NCI-H1694 (cell line): Measurements from ENCODE around the gene PI4KA.

ENCODE experiments used
- DNase-seq: peaks from one replicate; lab custom pipeline; 2025; lab: John Stamatoyannopoulos, UW

PI4KA gene

GRCh38 chr22:20793748-20794649 is 64.6 kb downstream of the PI4KA start:
- no peak for DNase-seq

DNA sequence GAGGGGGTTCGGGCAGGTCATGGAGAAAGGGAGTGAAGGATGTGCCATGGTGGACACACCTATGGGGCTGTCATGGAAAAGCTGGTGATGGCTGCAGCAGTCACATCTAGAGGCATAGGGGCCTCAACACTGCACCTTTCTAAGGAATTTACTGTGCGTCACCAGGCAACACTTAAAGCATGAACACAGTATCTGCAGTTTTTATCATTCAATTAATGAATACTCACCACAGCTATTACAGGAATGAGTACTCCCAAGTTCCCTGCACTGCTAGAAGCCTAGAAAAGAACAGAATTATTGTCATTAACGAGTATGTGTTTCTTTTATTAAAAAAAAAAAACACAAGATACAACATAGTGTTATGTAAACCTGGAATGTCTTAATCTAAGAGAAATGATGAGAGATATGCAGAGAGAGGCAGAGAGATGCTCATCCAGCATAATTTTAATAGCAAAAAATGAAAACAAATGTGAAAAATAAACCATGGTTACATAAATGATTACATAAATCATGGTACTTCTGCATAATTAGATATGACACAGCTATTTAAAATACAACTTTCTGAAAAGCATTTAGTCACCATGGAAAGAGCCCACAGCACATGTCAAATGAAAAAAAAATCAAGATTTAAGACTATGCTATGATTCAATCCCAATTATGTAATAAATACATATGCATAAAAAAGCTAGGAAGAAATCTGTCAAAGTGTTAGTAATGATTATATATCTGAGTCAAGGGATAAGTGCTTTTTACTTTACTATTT is 65.5 kb downstream of the PI4KA start:
- DNase-seq, result no peak

- DNase-seq, result no peak
Observed at GRCh38 chr22:20792221-20792965, 66.2 kb downstream of the PI4KA start.

- DNase-seq, result peak; percentile 4
Observed at GRCh38 chr22:20788627-20789344, 69.8 kb downstream of the PI4KA start.

DNA sequence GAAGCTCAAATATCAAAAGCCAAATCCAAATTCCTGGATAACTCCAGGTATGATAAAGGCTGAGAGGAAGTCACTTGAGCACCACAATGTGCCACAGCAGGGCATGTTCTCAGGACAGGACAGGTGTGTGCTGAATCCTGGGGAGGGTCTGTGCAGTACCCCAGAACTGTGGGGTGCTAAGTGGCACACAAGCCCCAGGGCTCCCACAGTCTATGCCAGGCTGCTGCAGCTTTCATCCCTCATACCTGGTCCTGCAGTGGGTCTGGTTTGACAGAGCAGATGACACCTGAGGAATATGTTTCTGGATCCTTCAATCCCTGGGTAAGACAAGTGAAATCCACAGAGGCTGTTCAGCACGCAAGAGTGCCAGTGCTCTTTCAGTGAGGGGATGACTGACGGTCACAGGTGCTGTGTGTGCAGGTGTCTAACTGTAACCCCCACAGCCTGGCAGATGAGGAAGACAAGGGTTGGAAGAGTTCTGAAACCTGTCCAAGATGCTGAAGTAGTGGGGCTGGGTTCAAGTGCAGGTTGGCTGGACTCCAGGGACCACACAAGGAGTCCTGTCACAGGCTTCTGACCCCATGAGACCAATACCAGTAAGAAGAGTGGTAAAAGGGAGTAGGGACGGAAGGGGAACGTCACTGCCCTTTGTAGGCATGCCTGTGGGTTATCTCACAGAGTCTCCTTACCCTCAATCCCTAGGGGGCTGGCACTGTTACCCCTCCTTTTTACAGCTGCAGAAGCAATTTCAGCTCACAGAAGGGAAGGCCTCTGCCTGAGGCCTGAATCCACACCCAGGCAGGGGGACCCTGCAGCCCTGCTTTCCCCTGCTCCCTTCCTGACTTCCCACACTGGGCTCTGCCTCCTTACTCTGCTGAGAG is 70.6 kb downstream of the PI4KA start:
- DNase-seq, result no peak

DNA sequence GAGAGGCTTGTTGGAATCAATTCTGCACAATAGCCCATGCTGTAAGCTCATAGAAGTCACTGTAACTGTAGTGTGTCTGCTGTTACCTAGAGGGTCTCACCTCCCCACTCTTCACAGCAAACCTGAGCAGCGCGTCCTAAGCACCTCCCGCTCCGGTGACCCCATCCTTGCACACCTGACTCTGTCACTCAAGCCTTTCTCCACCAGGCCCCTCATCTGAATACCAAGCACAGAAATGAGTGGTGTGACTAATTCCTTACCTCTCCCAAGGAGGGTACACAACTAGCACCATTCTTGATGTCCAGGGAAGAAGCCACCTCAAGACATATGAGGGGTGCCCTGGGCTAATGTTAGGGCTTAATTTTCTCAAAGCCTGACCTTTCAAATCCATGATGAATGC is 71.4 kb downstream of the PI4KA start:
- DNase-seq, result no peak

- DNase-seq, result no peak
Observed at GRCh38 chr22:20786536-20786979, 72.1 kb downstream of the PI4KA start.

- DNase-seq, result no peak
Observed at GRCh38 chr22:20786048-20786447, 72.6 kb downstream of the PI4KA start.

GRCh38 chr22:20785415-20785814 is 73.2 kb downstream of the PI4KA start:
- DNase-seq, result no peak

GRCh38 chr22:20783844-20784723 is 74.5 kb downstream of the PI4KA start:
- peak; percentile 70 for DNase-seq

DNA sequence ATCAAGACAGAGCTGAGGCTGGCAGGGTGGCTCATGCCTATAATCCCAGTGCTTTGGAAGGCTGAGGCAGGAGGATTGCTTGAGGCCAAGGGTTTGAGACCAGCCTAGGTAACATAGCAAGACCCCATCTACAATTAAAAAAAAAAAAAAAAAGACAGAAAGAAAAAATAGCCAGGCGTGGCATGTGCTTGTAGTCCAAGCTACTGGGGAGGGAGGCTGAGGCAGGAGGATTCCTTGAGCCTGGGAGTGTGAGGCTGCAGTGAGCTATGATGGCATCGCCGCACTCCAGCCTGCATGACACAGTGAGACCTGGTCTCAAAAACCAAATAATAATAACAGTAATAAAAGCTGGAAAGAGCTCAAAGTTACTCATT is 75.3 kb downstream of the PI4KA start:
- DNase-seq, result no peak

- no peak for DNase-seq
Observed at GRCh38 chr22:20782596-20783299, 75.9 kb downstream of the PI4KA start.

DNA sequence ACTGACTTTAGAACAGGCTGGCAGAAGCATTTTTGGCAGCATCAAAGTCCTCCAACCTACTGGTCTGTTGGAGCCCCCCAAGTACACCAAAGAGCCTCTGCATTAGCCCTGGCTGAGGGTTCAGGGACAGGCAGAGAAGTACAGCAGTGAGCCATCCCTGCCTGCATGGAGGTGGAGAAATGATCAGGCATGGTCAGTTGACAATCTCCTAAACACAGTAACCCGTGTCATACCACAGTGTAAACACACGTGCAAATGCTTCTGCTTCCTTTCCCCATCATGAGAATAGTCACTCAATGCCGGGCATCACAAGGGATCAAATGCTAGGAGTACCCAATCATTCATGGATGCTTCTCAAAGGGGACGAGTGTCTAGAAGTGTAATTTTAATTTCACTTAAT is 76.5 kb downstream of the PI4KA start:
- no peak for DNase-seq

DNA sequence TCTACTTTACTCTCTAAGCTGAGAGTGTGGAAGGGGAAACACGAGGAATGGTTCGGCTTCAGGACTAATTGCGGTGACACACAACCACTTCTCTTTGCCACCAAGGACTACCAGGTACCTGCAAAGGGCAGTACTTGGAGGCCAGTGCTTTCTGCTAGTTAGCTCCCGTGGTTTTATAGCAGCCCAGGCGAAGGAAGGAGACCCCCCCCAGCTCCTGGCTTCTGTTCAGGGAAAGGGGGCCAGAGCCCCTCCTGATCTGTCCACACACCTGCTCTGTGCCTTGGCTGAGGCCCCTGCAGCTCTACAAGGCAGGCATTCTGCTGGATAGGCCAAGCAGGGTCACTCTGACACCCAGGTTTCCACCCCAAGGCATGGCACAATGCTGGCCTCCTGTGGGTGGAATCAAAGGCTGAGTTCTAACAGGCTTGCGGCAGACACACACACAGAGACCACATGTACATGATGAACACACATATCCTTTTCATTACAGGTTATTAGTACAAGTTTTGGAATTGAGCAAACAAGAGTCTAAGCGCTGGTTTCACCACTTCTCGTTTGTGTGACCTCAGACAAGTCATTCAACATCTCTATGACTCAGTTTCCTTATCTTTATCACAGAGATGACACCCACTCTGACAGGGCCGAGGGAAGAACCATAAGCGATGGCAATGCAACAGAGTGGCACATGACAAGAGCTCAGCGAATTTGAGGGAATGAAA is 77.2 kb downstream of the PI4KA start:
- DNase-seq, result no peak

- no peak for DNase-seq
Observed at GRCh38 chr22:20779818-20780158, 78.8 kb downstream of the PI4KA start.

GRCh38 chr22:20779014-20779817 is 79.4 kb downstream of the PI4KA start:
- no peak for DNase-seq

DNA sequence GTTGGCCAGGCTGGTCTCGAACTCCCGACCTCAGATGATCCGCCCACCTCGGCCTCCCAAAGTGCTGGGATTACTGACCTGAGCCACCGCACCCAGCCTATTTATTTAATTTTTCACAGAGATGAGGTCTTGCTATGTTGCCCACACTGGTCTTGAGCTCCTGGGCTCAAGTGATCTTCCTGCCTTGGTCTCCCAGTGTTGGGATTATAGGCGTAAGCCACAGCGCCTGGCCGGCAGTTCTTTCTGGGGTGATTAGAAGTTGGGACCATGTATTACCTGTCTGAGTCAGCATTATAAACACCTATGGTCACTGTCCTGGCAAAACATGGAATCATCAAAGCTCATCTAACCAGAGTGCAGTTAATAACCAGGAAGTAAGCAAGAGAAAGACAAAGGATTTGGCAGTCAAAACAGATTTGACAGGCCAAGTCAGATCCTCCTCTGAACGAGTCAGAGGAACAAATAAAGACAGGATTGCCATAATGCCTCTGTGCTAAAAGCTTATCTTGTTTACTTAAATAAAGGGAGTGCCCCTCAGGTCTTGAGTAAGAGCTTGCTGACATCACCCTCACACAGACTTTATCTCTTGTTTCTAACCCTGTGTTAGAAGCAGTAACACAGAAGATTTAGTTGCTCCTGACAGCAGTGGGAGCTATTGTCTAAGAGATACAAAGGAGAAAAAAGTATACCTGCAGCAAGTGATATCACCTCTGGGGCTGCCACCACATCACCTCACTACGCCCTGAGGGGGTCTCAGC is 81.0 kb downstream of the PI4KA start:
- DNase-seq, result no peak
